Measurements from ENCODE around the gene SRSF8. TPM values are rescaled to one million over a fixed set of nuclear protein-coding genes. Genes with fewer than 3 reads are reported as not detected.

The SRSF8 gene, protein sequence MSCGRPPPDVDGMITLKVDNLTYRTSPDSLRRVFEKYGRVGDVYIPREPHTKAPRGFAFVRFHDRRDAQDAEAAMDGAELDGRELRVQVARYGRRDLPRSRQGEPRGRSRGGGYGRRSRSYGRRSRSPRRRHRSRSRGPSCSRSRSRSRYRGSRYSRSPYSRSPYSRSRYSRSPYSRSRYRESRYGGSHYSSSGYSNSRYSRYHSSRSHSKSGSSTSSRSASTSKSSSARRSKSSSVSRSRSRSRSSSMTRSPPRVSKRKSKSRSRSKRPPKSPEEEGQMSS
- total RNA-seq, result 40.4 TPM

GRCh38 chr11:95066716-95067038, at the start of gene SRSF8:
Gene SRSF8 (plus strand): TSS chr11:95066919. CDS start chr11:95067227, 308 bp downstream.

DNA sequence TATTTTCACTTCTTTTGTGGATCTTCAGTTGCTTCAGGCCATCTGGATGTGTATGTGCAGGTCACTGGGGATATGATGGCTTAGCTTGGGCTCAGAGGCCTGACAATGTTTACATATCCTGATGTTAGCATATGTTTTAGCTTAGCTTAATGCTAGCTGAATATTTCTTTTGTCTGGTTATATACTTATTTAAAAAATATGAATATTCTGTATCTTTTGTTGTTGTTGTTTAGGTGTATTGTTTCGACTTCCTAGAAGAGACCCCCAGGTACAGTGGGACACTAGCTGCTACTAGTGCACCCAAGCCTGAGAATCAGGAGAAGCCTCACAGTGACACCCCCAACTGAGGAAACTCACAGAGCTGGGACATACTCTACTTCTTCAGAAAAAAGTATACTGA, 41.8 kb upstream of the SRSF8 start, which contains the start of gene KDM4E:
TSS of gene KDM4E (plus strand) at position 301 of the 400 bp plus-strand sequence. CDS start 300 bp downstream, outside the sequence.

DNA sequence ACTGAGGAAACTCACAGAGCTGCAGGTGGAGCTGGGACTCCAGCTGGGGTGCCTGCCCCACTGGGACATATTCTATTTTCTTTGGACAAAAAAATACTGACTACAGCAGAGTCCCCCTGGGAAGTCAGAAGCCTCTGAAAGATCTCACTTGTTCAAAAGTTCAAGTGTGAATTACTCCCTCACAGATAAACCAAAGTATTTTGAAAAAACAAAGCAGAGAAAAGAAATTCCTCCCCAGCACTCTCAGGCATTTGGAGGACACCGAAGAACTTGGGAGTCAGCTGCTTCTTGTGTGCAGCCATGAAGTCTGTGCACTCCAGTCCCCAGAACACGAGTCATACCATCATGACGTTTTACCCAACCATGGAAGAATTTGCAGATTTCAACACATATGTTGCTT, 17.6 kb upstream of the SRSF8 start, which contains the start of gene KDM4F:
TSS of gene KDM4F (plus strand) at position 301 of the 400 bp plus-strand sequence.

DNA sequence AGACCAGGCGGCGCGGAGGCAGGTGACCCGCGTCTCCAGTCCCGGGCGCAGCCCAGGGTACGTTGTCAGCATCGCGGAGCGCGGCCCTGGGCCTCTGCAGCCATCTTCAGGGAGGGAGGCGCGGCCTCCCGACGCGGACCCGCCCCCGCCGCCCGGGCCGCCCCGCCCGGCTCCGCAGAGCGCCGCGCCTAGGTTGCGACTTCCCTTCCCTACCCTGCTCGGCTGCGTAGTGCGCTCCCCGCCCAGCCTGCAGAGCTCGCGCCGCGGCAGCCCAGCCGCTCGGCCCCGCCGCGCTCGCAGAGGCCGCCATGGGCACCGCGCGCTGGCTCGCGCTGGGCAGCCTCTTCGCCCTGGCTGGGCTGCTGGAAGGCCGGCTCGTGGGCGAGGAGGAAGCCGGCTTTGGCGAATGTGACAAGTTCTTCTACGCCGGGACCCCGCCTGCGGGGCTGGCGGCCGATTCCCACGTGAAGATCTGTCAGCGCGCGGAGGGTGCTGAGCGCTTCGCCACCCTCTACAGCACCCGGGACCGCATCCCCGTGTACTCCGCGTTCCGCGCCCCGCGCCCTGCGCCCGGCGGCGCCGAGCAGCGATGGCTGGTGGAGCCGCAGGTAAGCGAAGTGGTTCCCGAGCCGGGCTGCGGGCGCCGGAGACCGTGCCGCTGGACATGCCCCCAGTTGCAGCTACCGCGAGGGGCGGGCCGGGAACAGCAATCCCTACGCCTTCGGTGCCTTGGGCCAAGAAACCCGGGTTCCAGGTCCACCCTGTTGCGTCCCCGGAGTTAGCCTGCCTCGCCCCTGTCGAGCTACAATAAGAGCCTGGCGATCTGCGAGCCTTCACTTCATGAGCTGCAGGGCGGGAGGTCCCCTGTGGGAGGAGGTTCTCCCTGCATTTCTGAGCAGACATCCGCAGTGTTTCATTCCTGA, 23.2 kb downstream of the SRSF8 start, which contains the start of gene ENDOD1:
TSS of gene ENDOD1 (plus strand) at position 227 of the 923 bp plus-strand sequence. CDS start at position 309, 82 bp downstream.

Other genes with a start within 250 kb of the SRSF8 start
- 56.3 TPM for gene CWC15, start 93.4 kb upstream of the SRSF8 start, total RNA-seq
- gene KDM4D, start 93.2 kb upstream of the SRSF8 start, total RNA-seq, result 2.5 TPM
- gene KDM4E, start 41.7 kb upstream of the SRSF8 start, total RNA-seq, result not detected
- gene KDM4F, start 17.5 kb upstream of the SRSF8 start, total RNA-seq, result not detected
- 42.4 TPM for gene ENDOD1, start 22.9 kb downstream of the SRSF8 start, total RNA-seq
- gene SESN3, start 164.3 kb downstream of the SRSF8 start, total RNA-seq, result 140 TPM

All from diencephalon (tissue), 1 donor.